HTR-8/SVneo (cell line): ENCODE data around the gene DDX43.
"Not testable (repeated sequence)": the region's sequence is repeated elsewhere in the genome, so short reads cannot be mapped to it uniquely, and the experiment has no call there.

Source experiments
- DNase-seq: peaks from one replicate; pipeline ENCODE4 v3.0.0; 2011; ENCODE audit warnings: low spot score, mixed read lengths; ENCODE audit not compliant: insufficient read length
- FAIRE-seq: peaks from 2 replicates; lab custom pipeline; 2011; peaks lifted over from hg19 to GRCh38; lab: Jason Lieb, UNC

DDX43 gene

DNA sequence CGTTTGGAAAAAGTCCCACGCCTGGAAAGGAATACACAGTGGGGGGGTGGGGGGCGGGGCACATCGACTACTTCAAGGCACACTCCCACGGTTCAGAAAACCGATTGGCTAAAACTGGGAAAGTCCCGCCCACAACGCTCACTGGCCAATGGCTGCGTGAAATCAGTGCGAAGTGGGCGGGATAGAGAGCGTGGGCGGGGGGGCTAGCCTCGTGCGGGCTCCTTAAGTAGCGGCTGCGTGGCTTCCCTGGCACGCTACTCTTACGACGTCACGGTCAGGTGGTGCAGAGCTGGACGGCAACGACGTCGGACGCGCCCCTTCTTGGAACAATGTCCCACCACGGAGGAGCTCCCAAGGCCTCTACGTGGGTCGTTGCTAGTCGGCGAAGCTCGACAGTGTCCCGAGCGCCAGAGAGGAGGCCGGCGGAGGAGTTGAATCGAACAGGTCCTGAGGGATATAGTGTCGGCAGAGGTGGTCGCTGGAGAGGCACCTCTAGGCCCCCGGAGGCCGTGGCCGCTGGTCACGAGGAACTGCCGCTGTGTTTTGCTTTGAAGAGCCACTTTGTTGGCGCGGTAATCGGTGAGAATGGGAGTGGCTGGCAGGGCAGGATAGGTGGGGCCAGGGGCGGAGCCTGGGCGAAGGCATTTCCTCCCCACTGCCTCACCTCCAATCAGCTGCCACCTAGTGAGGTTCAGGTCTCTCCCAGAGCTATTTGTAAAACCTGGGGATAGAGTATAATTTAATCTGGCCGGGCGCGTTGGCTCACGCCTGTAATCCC, at the start of gene DDX43:
TSS of gene DDX43 (plus strand) at position 252 of the 778 bp plus-strand sequence. CDS start at position 330, 78 bp downstream.
- FAIRE-seq (no peak), DNase-seq (no peak)

DNA sequence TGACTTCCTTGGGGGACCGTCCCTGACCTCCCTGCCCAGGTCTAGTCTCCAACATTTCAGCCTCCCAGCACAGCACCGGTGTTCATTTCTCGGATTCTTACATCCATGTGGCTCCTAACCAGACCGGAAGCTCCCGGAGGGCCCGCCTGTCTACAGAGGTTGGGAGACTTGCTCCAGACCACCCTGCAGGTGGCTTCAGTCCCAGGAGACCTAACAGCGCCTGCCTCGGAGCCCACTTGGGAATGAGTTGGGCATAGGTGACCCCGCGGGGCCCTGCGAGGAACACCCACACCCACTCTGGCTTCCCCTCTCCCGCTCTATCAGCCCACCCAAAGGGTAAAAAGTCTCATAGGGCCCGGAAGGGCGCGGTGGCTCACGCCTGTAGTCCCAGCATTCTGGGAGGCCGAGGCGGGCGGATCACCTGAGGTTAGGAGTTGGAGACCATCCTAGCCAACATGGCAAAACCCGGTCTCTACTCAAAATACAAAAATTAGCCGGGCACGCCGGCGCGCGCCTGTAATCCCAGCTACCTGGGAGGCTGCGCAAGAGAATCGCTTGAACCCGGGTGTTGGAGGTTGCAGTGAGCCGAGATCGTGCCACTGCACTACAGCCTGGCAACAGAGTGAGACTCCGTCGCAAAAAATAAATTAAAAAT, 46.0 kb upstream of the DDX43 start:
- DNase-seq (no peak), FAIRE-seq (no peak)

DNA sequence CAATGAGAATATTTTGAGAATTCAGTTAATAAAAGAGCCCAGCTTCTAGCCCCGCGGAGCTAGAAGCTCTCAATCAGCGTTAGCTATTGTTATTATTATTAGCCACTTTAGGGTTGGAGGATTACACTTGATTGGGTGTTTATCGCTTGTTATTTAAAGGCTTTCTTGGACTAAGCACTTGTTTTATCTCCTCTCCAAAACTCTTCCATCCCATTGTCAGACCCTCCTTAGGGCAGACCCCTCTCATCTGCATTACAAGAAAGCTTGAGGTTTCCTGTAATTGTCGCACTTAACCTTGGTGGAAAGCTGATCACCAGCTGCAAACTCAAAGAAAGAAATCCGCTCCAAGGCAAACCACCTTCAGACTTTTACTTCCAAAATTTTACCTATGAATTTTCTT, 45.3 kb upstream of the DDX43 start:
- no peak for FAIRE-seq
- DNase-seq: no peak

DNA sequence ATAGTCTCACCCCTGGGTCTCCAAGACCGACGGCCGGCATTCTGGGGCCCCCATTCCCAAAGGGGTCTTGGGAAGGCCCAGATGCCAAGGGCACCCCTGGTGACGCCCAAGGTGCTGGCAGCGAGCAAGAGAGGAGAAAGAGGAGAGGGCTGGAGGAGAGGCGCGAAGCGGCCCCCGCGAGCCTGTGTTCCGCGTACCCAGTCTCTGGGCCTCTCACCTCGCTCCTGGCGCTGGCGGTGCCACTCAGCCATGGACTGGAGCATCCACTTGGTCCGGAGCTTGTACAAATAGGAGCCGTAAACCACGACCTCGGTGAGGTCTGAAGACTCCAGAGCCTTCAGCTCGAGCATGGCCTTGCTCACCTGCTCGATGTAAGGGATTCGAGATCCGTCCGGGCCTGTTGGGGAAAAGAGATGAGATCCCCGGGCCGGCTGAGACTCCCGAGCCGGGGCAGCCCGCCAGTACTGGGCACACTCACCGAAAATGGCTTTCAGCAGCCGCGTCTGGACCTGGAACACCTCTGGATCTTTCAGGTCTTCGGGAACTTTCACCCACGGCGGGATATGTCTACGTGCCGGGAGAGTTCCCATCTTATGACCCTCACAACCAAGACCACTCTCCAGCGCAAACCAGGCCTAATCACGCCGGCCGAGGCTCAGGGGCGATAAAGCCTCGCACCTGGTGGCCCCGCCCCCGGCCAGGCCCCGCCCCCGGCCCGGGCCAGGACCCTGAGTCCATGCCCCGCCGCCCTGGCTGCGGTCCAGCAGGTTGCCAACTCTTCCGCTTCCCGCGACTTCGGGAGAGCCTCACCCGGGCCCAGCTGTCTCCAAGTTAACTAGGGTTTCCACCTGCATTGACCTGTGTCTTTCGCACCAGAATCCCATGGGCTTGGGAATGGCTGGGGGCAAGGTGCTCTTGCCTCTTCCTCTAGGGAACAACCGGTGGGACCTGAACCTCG, 40.7 kb upstream of the DDX43 start, which contains the start of gene DPPA5:
TSS of gene DPPA5 (minus strand) at position 641 of the 958 bp plus-strand sequence. CDS start at position 590, 51 bp downstream.
- FAIRE-seq (no peak), DNase-seq (no peak)

DNA sequence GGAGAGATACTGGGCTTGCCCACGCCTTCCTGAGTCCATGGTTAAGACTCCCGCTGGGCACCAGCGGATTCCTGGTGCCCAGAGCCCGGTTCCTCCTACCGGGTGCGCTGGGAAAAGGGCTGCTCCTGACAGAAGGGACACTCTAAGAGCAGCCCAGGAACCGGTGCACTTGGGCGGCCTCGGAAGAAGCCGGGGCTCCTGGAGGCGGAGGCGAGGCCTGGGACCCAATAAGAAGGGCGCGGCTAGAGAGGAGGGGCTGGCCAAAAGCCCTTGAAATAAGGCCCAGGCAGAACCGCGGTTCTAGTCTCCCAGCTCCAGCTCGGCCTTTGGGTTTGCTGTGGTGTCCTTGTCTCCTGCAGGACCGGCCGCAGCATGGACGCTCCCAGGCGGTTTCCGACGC, 32.3 kb upstream of the DDX43 start, which contains the start of gene KHDC3L:
TSS of gene KHDC3L (plus strand) at position 301 of the 400 bp plus-strand sequence. CDS start at position 373, 72 bp downstream.
- no peak for FAIRE-seq

DNA sequence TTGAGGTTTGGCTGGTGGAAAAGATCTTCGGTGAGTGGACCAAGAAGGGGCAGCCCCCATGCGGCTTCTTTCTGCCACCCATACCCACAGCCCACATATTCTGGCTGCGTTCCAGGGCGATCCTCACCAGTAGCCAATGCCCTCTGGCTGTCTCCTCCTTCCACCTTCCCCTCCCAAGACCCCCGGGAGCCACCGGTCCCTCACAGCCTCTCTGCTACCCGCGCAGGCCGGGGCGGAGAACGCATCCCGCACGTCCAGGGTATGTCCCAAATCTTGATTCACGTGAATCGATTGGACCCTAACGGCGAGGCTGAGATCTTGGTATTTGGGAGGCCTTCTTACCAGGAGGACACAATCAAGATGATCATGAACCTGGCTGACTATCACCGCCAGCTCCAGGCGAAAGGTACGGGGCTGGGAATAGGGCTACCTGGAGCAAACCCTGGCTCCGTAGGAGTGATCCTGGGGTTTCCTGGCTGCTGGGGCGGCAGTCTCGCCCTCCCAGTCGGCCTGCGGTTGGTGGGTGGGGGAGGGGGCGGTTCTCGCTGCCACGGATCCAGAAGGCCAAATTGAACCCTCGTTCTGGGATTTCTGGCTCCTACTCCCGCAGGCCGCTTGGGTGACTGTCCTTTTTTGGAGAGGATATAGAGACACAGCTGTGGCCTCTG, 31.6 kb upstream of the DDX43 start:
- DNase-seq (no peak), FAIRE-seq (no peak)

More for the DNA sequence above, 32.3 kb upstream of the DDX43 start, which contains the start of gene KHDC3L:
- DNase-seq: no peak

DNA sequence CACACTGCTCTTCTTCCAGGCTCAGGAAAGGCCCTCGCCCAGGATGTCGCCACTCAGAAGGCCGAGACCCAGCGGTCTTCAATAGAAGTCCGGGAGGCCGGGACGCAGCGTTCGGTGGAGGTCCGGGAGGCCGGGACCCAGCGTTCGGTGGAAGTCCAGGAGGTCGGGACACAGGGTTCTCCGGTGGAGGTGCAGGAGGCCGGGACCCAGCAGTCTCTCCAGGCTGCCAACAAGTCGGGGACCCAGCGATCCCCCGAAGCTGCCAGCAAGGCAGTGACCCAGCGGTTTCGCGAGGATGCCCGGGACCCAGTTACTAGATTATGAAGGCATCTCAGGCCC, 31.1 kb upstream of the DDX43 start:
- FAIRE-seq: no peak
- DNase-seq: no peak

DNA sequence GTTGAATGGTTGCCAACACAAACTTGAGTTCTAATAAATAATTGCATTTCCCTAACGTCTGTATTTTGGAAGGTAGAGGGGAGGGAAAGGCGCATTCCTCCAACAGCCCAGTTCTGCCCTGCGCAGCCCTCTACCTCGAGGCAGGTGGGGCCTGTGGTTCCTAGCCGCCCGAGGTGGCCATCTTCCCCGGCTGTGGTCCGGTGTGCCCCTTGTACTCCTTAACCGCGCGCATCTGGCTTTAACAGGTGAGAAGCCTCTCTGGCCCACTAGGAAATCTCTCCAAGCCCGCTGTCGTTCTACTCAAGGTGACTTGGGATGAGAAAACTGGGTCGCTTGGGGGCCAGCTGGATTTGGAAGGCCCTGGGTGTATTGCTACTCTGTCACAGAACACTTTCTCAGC, 30.5 kb upstream of the DDX43 start:
- DNase-seq (no peak), FAIRE-seq (no peak)

DNA sequence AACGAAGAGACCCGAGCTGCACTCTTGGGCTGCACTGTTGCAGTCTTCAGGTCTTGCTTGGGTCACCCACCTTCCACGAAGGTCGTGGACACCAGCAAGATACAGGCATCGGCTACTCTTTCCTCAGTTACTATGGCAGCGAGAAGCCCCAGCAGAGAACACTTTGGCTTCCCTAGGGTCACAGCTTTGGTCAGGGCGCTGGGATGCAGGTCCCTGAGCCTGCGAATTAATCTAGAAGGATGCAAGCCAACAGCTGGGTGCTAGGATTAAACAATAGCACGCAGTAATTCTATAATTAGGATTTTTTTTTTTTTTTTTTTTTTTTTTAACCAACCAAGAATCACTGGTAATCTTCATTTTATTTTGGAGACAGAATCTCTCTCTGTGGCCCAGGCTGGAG, 30.1 kb upstream of the DDX43 start:
- DNase-seq: no peak
- FAIRE-seq: no peak

DNA sequence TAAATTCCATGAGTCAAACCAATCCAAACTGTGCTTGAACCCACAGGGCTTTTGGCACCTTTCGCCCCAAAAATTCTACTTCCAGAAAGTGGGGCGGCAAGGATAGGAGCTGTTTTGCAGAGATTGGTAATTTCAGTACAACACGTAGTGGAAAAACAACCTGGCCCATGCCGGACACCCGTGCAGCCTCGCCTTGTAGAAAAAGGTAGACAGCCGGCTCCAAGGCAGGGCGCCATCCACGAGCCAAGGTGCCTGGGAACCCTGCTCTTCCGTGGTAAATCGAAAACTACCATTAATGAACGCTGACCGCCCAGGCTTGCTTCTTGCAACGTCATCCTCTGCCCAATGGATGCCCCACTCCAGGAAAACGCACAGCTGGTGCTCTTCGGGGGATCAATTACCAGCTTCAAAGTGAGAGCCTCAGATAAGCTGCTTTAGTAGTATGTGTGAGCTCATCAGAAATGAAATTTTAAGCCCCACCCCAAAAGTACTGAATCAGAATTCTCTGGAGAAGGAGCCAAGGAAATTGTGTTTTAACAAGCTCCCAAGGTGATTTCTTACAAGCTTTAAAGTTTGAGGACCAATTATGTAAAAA, 26.8 kb upstream of the DDX43 start:
- no peak for FAIRE-seq
- DNase-seq: no peak

DNA sequence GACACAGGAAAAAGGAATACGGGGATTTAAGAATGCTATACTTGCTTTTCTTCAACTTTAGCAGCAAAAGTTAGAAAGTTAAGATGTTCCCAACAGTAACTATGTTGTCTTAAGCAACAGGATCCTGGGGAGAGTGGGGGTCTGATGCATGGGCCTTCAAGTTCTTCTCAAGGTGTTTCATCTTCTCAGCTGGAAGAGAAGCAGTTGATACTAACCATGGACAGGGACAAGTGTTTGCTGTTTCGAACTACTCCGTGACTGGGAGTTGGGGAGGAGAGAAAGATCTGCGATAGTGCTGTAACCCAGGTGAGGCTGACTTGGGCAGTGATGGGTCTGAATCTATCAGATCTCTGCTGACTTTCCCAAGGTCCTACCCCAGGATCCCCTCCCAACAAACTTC, 26.0 kb upstream of the DDX43 start:
- FAIRE-seq (no peak), DNase-seq (no peak)

DNA sequence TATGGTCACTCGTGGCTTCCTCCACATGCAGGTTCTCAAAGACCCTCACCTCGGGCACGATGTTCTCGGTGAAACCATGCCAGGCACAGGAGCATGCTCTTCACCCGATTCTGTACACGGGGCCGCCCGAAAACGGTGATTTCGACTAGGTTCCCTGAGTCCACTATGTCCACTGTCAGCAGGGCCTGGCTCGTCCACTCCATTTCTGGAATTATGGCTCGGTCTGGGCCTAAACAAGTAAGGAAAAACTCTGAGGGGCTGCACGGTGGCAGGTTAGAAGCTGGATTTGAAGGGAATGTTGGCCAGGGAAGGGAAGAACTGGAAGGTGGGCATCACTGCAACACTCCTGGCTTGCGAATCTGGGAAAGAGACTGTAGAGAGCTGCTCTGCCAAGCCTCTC, 25.5 kb upstream of the DDX43 start:
- no peak for FAIRE-seq
- no peak for DNase-seq

DNA sequence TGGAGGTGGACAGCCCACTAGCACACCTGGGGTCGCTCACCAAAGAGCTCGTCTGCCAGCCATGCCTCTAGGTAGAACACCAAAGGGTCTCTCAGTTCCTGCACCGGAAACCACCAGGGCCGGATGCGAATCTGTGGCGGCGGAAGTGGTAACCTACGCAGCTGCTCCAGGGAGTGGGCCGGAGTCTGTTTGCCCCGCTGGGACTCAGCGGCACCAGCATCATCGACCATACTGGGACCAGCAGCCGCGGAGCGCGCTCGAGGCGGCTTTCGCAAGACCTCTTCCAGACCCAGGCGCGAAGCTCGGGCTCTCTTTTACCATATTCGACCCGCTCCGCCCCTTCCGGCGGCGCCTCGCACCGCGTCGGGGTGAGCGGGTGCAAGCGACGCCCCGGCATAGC, 25.1 kb upstream of the DDX43 start, which contains the start of gene OOEP:
TSS of gene OOEP (minus strand) at position 335 of the 400 bp plus-strand sequence. CDS start at position 230, 105 bp downstream.
- DNase-seq: no peak
- FAIRE-seq: no peak

DNA sequence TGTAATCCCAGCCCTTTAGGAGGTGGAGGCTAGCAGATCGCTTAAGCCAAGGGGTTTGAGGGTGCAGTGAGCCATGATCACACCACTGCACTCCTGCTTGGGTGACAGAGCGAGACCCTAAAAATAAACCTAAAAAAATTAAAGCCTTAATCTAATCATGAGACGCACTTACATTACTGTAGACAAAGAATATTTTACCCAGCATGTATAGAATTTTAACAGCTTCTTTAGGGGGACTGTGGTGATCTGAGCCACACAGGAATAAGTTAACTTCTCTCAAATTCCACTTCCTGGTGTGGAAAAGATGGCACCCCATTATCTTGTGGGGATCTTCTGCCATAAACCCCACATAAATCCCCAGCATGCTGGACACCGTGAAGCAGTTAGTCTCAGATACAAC, 22.6 kb upstream of the DDX43 start:
- no peak for FAIRE-seq

DNA sequence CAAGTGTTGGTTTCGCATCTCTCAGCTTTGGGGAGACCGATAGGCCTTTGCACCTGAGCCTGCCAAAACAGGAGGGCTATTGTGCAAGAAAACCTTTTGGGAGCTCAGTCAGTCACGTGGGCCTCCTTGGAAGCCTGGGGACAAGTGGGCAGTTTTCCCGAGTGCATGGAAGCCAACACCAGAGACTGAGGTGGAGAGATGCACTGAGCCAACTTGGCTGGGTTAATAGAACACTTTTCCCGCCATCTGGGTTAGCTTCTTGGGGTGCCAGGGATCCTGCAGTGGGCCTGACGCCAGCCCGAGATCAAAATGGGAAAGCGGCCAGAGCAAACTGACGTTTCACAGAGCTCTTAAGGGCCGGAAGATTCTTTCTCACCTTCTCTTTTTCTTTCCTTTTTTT, 22.1 kb upstream of the DDX43 start:
- FAIRE-seq (no peak), DNase-seq (no peak)

More for the DNA sequence above, 22.6 kb upstream of the DDX43 start:
- DNase-seq: no peak

DNA sequence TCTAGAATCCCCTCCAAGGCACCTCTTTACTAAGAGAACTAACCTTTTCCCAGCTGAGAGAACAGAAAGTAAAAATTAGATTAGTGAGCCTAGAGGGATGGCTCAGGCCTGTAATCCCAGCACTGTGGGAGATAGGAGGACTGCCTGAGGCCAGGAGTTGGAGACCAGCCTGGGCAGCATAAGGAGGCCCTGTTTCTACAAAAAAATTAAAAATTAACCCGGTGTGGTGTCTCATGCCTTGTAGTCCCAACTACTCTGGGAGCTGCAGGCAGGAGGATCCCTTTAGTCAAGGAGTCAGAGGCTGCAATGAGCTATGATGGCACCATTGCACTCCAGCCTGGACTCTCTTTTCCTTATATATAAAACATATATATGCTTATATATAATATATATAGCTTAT, 19.4 kb upstream of the DDX43 start:
- FAIRE-seq (no peak), DNase-seq (no peak)

DNA sequence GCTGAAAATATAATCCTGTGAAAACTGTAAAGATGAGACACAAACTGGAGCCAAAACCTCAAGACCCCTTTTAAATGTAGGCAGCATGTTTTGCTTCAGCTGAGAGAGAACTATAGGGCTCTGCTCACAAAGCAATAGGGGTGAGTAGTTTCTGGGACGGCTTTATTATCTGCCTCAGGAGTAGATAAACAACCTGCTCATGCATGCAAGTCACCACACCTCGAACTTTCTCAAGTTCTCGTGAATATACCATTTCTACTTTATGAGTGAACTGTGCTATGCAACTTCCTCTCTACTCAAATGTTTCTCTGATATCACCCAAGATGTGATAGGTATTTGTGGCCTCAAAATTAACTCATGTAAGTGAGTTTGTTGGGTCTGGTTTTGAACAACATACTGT, 17.4 kb upstream of the DDX43 start:
- DNase-seq (no peak), FAIRE-seq (no peak)

DNA sequence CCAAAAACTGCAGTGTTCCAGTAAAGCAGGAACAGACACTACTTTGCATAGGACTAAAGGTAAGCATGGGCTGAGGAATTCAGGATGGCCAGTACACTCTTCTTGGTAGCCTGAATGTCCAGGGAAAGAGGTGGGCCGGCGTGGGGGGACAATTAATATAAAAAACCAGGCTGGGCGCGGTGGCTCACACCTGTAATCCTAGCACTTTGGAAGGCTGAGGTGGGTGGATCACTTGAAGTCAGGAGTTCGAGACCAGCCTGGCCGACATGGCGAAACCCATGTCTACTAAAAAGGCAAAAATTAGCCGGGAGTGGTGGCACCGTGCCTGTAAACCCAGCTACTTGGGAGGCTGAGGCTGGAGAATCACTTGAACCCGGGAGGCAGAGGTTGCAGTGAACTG, 13.1 kb upstream of the DDX43 start:
- not testable (repeated sequence) for FAIRE-seq, DNase-seq

DNA sequence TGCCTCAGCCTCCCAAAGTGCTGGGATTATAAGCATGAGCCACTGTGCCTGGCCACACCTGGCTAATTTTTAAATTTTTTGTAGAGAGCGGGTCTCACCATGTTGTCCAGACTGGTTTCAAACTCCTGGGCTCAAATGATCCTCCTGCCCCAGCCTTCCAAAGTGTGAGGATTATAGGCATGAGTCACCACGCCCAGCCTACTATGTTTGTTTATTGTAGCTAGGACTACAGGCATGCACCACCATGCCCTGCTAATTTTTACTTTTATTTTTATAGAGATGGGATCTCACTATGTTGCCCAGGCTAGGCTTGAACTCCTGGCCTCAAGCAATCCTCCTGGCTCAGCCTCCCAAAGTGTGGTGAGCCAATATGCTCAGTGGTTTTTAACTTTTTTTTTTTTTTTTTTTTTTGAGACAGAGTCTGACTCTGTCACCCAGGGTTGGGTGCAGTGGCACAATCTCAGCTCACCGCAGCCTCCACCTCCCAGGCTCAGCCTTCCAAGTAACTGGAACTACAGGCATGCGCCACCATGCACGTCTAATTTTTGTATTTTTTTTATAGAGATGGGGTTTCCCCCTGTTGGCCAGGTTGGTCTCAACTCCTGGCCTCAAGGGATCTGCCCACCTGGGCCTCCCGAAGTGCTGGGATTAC, 12.0 kb upstream of the DDX43 start:
- FAIRE-seq (no peak), DNase-seq (no peak)
